GM18505 (cell line): ENCODE measurements around the gene RALGDS.

Source experiments
- ATAC-seq: cut with Tn5 transposase; IDR thresholded peaks from one replicate; pipeline ENCODE4 v1.9.1; 2021; ENCODE audit not compliant: unreplicated experiment
- POLR2A ChIP-seq: IDR thresholded peaks from 4 replicates; pipeline ENCODE4 v1.6.1; 2011; ENCODE audit warnings: borderline replicate concordance; ENCODE audit not compliant: insufficient read depth, insufficient read length; ENCODE audit errors: extremely low read depth

The RALGDS gene

GRCh38 chr9:133106511-133107244 is 14.4 kb downstream of the RALGDS start:
- no peak for TF ChIP-seq POLR2A
- no peak for ATAC-seq

- TF ChIP-seq POLR2A: no peak
- no peak for ATAC-seq
Measured at GRCh38 chr9:133105461-133105770, 15.6 kb downstream of the RALGDS start.

- TF ChIP-seq POLR2A: no peak
- no peak for ATAC-seq
Measured at GRCh38 chr9:133104718-133105460, 16.2 kb downstream of the RALGDS start.

GRCh38 chr9:133103987-133104505 is 17.0 kb downstream of the RALGDS start:
- ATAC-seq: no peak
- no peak for TF ChIP-seq POLR2A

- TF ChIP-seq POLR2A: no peak
- no peak for ATAC-seq
Measured at GRCh38 chr9:133103183-133103986, 17.7 kb downstream of the RALGDS start.

- no peak for ATAC-seq
Measured at GRCh38 chr9:133102190-133103021, 18.6 kb downstream of the RALGDS start.

GRCh38 chr9:133101356-133102189 is 19.5 kb downstream of the RALGDS start:
- TF ChIP-seq POLR2A: no peak
- no peak for ATAC-seq

More at GRCh38 chr9:133102190-133103021, 18.6 kb downstream of the RALGDS start:
- TF ChIP-seq POLR2A: no peak

- ATAC-seq: no peak
- no peak for TF ChIP-seq POLR2A
Measured at GRCh38 chr9:133100506-133101355, 20.3 kb downstream of the RALGDS start.

- no peak for TF ChIP-seq POLR2A
- no peak for ATAC-seq
Measured at GRCh38 chr9:133099726-133100505, 21.1 kb downstream of the RALGDS start.

- ATAC-seq: no peak
- TF ChIP-seq POLR2A: no peak
Measured at GRCh38 chr9:133098871-133099270, 22.2 kb downstream of the RALGDS start.
